ENCODE data around the gene PEX3. TPM values are rescaled to one million over a fixed set of nuclear protein-coding genes. Genes with fewer than 3 reads are reported as not detected.

Gene PEX3
- total and polyA plus RNA-seq, 9 donors: 12.0 to 29.3 (median 18.1) TPM

- WGBS, 3 donors: 91 to 100% (median 98%) methylated on average over 1 of the region's 1 CpG
These were observed 25.9 kb downstream of the PEX3 start for GRCh38 chr6:143476545-143476944.

DNA sequence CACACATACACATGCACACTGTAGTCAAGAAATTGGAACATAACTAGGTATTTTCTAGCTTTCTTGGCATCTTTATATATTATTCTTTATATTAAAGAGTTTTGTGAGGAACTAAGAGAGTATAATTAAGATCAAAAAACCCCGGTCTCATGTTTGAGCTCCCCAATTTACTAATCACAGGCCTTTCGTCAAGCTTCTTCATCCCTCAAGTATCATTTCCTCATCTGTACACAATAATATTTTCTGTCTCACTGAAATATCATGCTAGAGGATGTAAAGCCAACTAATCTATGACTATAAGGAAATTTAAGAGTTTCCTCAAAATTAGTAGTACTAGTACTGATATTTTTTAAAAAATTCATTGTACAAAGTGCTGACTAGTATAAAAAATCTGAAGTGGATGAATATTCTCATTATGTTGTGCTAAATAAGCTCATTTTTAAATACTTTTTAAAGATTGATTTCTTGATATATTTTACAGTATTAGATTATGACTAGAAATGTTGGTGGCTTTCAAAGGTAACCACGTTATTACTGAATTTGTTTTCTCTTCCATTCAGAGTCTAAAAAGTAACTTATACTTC is 28.0 kb downstream of the PEX3 start:
- Histone ChIP-seq H3K9me3 (no peaks in the 10 kb centered on the region), H3K4me3 (no peak overlapping the region), H3K4me1 (ENCODE audit: insufficient read depth) (no peaks in the 10 kb centered on the region), H3K36me3 (no peaks in the 10 kb centered on the region), H3K27me3 (no peaks in the 10 kb centered on the region), H3K27ac (no peak overlapping the region)
- no peak for TF ChIP-seq POLR2A (IDR thresholded peaks at IDR 0.05)
- no peak for TF ChIP-seq CTCF (IDR thresholded peaks at IDR 0.05)
- no peak for TF ChIP-seq EP300 (IDR thresholded peaks at IDR 0.05)
- no peak for DNase-seq
- intact Hi-C loops (cut with DNase I): no loop called here
- WGBS, 3 donors: 95 to 97% (median 97%) methylated on average over 3 of the region's 3 CpGs

More at GRCh38 chr6:143476545-143476944, 25.9 kb downstream of the PEX3 start:
- TF ChIP-seq CTCF (IDR thresholded peaks at IDR 0.05) (no peak), EP300 (IDR thresholded peaks at IDR 0.05) (no peak), POLR2A (IDR thresholded peaks at IDR 0.05) (no peak)
- Histone ChIP-seq H3K4me1 (ENCODE audit: insufficient read depth) (no peaks in the 10 kb centered on the region), H3K9me3 (no peaks in the 10 kb centered on the region), H3K27me3 (no peaks in the 10 kb centered on the region), H3K4me3 (no peak overlapping the region), H3K36me3 (no peaks in the 10 kb centered on the region), H3K27ac (no peak overlapping the region)
- DNase-seq: no peak
- intact Hi-C loops (cut with DNase I): no loop called here

GRCh38 chr6:143482593-143482992 is 32.0 kb downstream of the PEX3 start:
- intact Hi-C loops (cut with DNase I): no loop called here
- Histone ChIP-seq H3K36me3 (no peaks in the 10 kb centered on the region), H3K9me3 (no peaks in the 10 kb centered on the region), H3K4me3 (no peak overlapping the region), H3K27me3 (no peaks in the 10 kb centered on the region), H3K27ac (no peak overlapping the region), H3K4me1 (ENCODE audit: insufficient read depth) (no peaks in the 10 kb centered on the region)
- DNase-seq: no peak
- WGBS, 3 donors: 67 to 98% (median 95%) methylated on average over 2 of the region's 2 CpGs
- no peak for TF ChIP-seq CTCF (IDR thresholded peaks at IDR 0.05)
- no peak for TF ChIP-seq EP300 (IDR thresholded peaks at IDR 0.05)
- no peak for TF ChIP-seq POLR2A (IDR thresholded peaks at IDR 0.05)

GRCh38 chr6:143485967-143486366 is 35.4 kb downstream of the PEX3 start:
- Histone ChIP-seq H3K4me1 (ENCODE audit: insufficient read depth) (no peaks in the 10 kb centered on the region), H3K4me3 (no peak overlapping the region), H3K9me3 (no peaks in the 10 kb centered on the region), H3K27me3 (no peaks in the 10 kb centered on the region), H3K36me3 (no peaks in the 10 kb centered on the region), H3K27ac (no peak overlapping the region)
- intact Hi-C loops (cut with DNase I): no loop called here
- 80 to 87% (median 85%) methylated on average over 2 of the region's 2 CpGs for WGBS, 3 donors
- TF ChIP-seq EP300 (IDR thresholded peaks at IDR 0.05): no peak
- TF ChIP-seq CTCF (IDR thresholded peaks at IDR 0.05): no peak
- no peak for TF ChIP-seq POLR2A (IDR thresholded peaks at IDR 0.05)
- no peak for DNase-seq

Measured in ovary (tissue), 9 donors.